Activated naive CD4-positive, alpha-beta T cell treated with anti-CD3 and anti-CD28 coated beads, Interleukin-2, amount 50 U/mL, for 72 hours (primary cell): ENCODE results near the gene P4HA1. TPM values are rescaled to one million over a fixed set of nuclear protein-coding genes. Genes with fewer than 3 reads are reported as not detected.
A peak's percentile ranks its signal among the peaks of the same experiment; 100 is the strongest.
"Not testable (repeated sequence)": the region's sequence is repeated elsewhere in the genome, so short reads cannot be mapped to it uniquely, and the experiment has no call there.

Experiments
- ATAC-seq, 2 donors: fragments of 150-1000 bp; cut with Tn5 transposase; 2 replicates each; pipeline ENCODE4 v1.10.0; 2021; ENCODE audit warnings: mild to moderate bottlenecking in 2 of 2, moderate library complexity in 2 of 2
- DNase-seq, 2 donors: peaks; one replicate each; pipeline ENCODE4 v3.0.0; 2021 to 2022; ENCODE audit warnings: low spot score in 2 of 2
- H3K27ac Mint-ChIP-seq, 2 donors: one replicate each; pipeline ENCODE4 v1.8.0; 2022; ENCODE audit warnings: mild to moderate bottlenecking in 2 of 2, mixed read lengths in 2 of 2
- H3K36me3 Mint-ChIP-seq, 2 donors: one replicate each; pipeline ENCODE4 v1.8.0; 2022; ENCODE audit warnings: mixed read lengths in 2 of 2
- H3K9me3 Mint-ChIP-seq, 2 donors: one replicate each; pipeline ENCODE4 v1.8.0; 2022; ENCODE audit warnings: mixed read lengths in 2 of 2
- total RNA-seq, 2 donors: library from RNA; stranded (reverse); gene quantifications; one replicate each; pipeline ENCODE4 v1.2.3, GENCODE V29; 2022

P4HA1 gene
- total RNA-seq, 2 donors from 2014 or later = 9.5 to 62.2 TPM

DNA sequence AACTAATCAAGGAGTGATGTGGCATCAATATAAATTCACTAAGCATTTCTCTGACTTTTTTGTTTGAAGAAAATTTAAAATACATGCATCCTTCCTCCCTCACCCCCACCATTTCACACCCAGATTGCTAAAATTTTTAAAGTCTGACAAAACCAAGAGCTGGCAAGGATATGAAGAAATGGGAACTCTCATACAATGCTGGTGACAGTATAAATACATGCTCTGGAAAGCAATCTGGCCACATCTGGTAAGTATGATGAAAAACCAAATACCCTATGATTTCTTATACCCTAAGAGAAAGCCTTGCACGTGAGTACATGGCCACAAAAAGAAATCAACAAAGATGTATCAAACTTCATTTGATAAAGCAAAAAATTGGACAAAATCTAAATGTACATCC lies 31.2 kb downstream of the P4HA1 start:
- Mint-ChIP-seq H3K36me3 (peaks cover 0 to 19% of the 10 kb centered on the region in 2 donors), H3K9me3 (no peaks in the 10 kb centered on the region), H3K27ac (no peak overlapping the region)
- ATAC-seq = no peak
- DNase-seq = no peak

DNA sequence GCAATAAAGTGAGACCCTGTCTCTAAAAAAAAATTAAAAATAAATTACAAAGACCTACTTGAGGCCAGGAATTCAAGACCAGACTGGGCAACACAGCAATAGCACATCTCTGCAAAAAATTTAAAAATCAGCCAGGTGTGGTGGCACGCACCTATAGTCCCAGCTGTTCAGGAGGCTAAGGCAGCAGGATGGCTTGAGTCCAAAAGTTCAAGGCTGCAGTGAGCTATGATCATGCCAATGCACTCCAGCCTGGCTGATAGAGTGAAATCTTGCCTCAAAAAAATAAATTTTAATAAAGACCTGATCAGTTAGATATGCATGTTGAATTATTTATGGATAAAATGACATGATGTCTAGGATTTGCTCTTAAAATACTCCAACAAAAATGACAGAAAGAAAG lies 34.9 kb downstream of the P4HA1 start:
- DNase-seq = no peak
- peaks cover 0 to 17% of the 10 kb centered on the region in 2 donors for H3K36me3 Mint-ChIP-seq
- H3K9me3 Mint-ChIP-seq = no peaks in the 10 kb centered on the region
- no peak overlapping the region for H3K27ac Mint-ChIP-seq
- peak in 1 of 2 donors; percentile 13 for ATAC-seq

DNA sequence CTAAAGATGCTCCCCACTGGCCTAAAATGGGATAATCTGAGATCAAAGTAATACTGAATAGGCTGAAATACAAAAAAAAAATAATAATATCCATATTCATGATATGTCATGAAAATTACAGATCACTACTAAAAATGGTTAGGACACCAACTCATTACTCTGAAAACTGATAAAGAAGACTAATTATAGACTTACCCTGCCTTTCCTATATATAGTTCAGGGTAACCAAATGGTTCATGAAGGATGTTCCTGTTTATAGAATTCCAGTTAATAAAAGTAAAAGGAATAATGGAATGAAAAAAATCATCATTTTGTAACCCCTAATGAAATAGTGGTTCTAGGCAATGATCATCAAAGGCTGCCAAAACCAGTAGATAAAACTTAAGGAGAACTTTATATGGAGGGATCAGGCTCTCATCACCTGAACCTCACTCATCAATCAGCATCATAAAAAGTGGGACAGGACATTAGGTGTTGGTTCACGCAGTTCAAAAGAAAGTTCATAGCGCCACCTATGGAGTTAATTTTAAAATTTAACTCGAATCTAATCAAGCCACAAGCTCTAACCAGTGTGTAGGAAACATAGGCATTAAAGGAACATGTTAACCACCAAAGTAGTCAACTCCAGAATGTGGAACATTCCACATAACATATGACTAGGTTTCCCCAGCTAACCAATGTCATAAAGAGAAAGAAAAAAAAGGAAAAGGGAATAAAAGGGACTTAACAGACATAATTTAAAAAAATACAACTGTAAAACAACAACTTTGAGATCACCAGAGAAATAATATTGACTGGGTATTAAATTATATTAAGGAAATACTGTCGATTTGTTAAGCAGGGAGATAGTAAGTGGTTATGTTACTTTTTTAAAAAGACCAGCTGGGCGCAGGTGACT lies 35.7 kb downstream of the P4HA1 start:
- peak; percentile 63 to 74 for ATAC-seq
- Mint-ChIP-seq H3K9me3 (no peaks in the 10 kb centered on the region), H3K27ac (peak overlapping the region in 1 of 2 donors; percentile 51)

GRCh38 chr10:73060173-73060572 lies 36.5 kb downstream of the P4HA1 start:
- ATAC-seq = no peak
- Mint-ChIP-seq H3K36me3 (peaks cover 0 to 17% of the 10 kb centered on the region in 2 donors), H3K9me3 (no peaks in the 10 kb centered on the region), H3K27ac (peak overlapping the region in 1 of 2 donors; percentile 51)
- DNase-seq = no peak

More for the DNA sequence above, 35.7 kb downstream of the P4HA1 start:
- no peak for DNase-seq
- peaks cover 0 to 17% of the 10 kb centered on the region in 2 donors for H3K36me3 Mint-ChIP-seq

GRCh38 chr10:73058057-73058591 lies 38.5 kb downstream of the P4HA1 start:
- no peaks in the 10 kb centered on the region for H3K9me3 Mint-ChIP-seq
- no peak for DNase-seq
- peaks cover 5 to 16% of the 10 kb centered on the region in 2 donors for H3K36me3 Mint-ChIP-seq
- ATAC-seq = no peak
- no peak overlapping the region for H3K27ac Mint-ChIP-seq

DNA sequence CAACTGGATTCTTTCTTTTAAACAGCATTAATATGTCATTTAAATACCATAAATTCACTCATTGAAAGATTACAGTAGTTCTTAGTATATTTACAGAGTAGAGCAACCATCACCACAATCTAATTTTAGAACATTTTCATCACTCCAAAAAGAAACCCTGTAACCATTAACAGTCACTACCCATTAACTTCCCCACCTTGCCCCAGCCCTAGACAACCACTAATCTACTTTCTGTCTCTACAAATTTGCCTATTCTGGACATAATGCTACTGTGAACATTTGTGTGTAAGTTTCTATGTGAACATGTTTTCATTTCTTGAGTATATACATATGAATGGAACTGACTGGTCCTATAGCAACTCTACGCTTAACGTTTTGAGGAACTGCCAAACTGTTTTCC lies 42.4 kb downstream of the P4HA1 start:
- Mint-ChIP-seq H3K27ac (no peak overlapping the region), H3K9me3 (no peaks in the 10 kb centered on the region), H3K36me3 (peaks cover 5 to 22% of the 10 kb centered on the region in 2 donors)
- no peak for DNase-seq
- ATAC-seq = no peak

GRCh38 chr10:73053275-73053674 lies 43.4 kb downstream of the P4HA1 start:
- Mint-ChIP-seq H3K27ac (no peak overlapping the region), H3K36me3 (peaks cover 5 to 19% of the 10 kb centered on the region in 2 donors), H3K9me3 (no peaks in the 10 kb centered on the region)
- DNase-seq = no peak
- no peak for ATAC-seq

GRCh38 chr10:73044378-73045285 lies 52.0 kb downstream of the P4HA1 start:
- DNase-seq (no peak), ATAC-seq (no peak)
- no peak overlapping the region for H3K27ac Mint-ChIP-seq
- H3K36me3 Mint-ChIP-seq = peaks cover 0 to 16% of the 10 kb centered on the region in 2 donors
- H3K9me3 Mint-ChIP-seq = no peaks in the 10 kb centered on the region

- Mint-ChIP-seq H3K9me3 (no peaks in the 10 kb centered on the region), H3K27ac (no peak overlapping the region), H3K36me3 (peaks cover 0 to 16% of the 10 kb centered on the region in 2 donors)
- DNase-seq (no peak), ATAC-seq (no peak)
Observed at GRCh38 chr10:73043766-73044377, 52.8 kb downstream of the P4HA1 start.

DNA sequence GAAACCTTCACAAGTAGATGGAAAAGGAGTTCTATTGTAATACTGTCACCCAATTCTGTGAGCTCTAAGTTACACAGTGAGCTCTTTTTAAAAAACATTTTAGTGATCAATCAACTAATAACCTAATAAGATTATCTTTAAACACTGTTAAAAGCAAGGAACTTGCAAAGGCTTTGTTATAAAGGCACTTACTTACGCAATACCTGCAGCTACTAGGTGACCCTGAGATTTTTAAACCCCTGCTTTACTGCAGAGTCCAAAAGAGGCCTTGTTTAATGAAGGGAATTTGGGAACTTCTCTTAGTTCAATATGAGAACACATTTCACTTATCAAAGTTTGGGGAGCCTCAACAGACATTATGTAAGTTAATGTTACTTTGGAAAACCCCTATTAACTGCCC lies 53.3 kb downstream of the P4HA1 start:
- DNase-seq (no peak), ATAC-seq (no peak)
- peaks cover 0 to 16% of the 10 kb centered on the region in 2 donors for H3K36me3 Mint-ChIP-seq
- H3K27ac Mint-ChIP-seq = no peak overlapping the region
- H3K9me3 Mint-ChIP-seq = no peaks in the 10 kb centered on the region

DNA sequence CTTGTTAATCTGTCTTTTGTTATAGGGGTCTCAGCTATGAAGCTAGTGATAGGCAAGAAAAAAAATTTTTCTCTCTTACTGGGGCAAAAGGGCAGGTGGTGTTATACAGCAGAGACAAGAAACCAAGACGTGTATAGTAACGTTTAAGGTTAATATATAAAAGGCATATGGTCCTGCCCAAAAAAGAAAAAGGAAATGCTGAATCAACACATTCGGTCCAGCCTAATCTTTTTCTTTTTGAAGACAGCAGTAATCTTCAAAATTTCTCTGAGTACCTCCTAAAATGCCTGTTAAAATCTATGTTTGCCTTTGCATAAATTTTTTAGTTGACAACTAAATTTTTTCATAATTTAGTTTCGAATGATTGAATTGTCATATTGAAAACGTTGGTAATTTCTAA lies 54.5 kb downstream of the P4HA1 start:
- ATAC-seq = no peak

GRCh38 chr10:73039635-73040034 lies 57.0 kb downstream of the P4HA1 start:
- H3K36me3 Mint-ChIP-seq = peaks cover 0 to 16% of the 10 kb centered on the region in 2 donors
- no peak overlapping the region for H3K27ac Mint-ChIP-seq
- no peaks in the 10 kb centered on the region for H3K9me3 Mint-ChIP-seq
- DNase-seq = no peak
- no peak for ATAC-seq

More for the DNA sequence above, 54.5 kb downstream of the P4HA1 start:
- Mint-ChIP-seq H3K36me3 (peaks cover 0 to 18% of the 10 kb centered on the region in 2 donors), H3K27ac (no peak overlapping the region), H3K9me3 (no peaks in the 10 kb centered on the region)
- DNase-seq = no peak

DNA sequence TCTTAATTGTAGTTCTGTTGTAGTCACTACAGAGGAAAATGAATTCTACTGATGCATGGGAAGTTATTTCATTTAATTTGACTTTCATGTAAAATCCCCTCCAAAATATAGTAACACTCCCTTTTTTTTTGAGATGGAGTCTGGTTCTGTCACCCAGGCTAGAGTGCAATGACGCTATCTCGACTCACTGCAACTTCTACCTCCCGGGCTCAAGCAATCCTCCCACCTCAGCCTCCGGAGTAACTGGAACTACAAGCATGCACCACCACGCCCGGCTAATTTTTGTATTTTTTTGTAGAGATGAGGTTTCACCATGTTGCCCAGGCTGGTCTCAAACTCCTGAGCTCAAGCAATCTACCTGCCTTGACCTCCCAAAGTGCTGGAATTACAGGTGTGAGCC lies 60.4 kb downstream of the P4HA1 start:
- H3K27ac Mint-ChIP-seq, DNase-seq, H3K9me3 Mint-ChIP-seq, ATAC-seq: not testable (repeated sequence)
- peaks cover 0 to 10% of the 10 kb centered on the region in 2 donors for H3K36me3 Mint-ChIP-seq

- no peak for ATAC-seq
- Mint-ChIP-seq H3K9me3 (no peaks in the 10 kb centered on the region), H3K36me3 (peaks cover 0 to 21% of the 10 kb centered on the region in 2 donors), H3K27ac (no peak overlapping the region)
- no peak for DNase-seq
Observed at GRCh38 chr10:73032536-73032935, 64.1 kb downstream of the P4HA1 start.

DNA sequence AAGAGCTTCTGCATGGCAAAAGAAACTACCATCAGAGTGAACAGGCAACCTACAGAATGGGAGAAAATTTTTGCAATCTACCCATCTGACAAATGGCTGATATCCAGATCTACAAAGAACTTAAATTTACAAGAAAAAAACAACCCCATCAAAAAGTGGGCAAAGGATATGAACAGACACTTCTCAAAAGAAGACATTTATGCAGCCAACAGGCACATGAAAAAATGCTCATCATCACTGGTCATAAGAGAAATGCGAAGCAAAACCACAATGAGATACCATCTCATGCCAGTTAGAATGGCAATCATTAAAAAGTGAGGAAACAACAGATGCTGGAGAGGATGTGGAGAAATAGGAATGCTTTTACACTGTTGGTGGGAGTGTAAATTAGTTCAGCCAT lies 70.0 kb downstream of the P4HA1 start:
- peaks cover 28 to 46% of the 10 kb centered on the region in 2 donors for H3K36me3 Mint-ChIP-seq
- not testable (repeated sequence) for H3K27ac Mint-ChIP-seq, ATAC-seq, DNase-seq, H3K9me3 Mint-ChIP-seq

DNA sequence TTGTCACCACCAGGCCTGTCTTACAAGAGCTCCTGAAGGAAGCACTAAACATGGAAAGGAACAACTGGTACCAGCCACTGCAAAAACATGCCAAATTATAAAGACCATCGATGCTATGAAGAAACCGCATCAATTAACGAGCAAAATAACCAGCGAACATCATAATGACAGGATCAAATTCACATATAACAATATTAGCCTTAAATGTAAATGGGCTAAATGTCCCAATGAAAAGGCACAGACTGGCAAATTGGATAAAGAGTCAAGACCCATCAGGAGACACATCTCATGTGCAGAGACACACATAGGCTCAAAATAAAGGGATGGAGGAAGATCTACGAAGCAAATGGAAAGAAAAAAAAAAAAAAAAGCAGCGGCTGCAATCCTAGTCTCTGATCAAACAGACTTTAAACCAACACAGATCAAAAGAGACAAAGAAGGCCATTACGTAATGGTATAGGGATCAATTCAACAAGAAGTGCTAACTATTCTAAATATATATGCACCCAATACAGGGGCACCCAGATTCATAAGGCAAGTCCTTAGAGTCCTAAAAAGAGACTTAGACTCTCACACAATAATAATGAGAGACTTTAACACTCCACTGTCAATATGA lies 73.1 kb downstream of the P4HA1 start:
- H3K27ac Mint-ChIP-seq, ATAC-seq, H3K9me3 Mint-ChIP-seq, DNase-seq: not testable (repeated sequence)
- peaks cover 33 to 47% of the 10 kb centered on the region in 2 donors for H3K36me3 Mint-ChIP-seq
